PC-9 (cell line): ENCODE measurements around the gene VTN. TPM values are rescaled to one million over a fixed set of nuclear protein-coding genes. Genes with fewer than 3 reads are reported as not detected.

Source experiments
- BruUV-seq: library from RNA; stranded (reverse); fragments of 400-500 nt; replicated peaks from 2 replicates; lab custom pipeline; 2021; lab: Mats Ljungman, UMichigan
- CTCF ChIA-PET: fragments of 300-600 bp; sonication (Branson Sonifier 250); formaldehyde crosslinking; loops from one replicate; lab custom pipeline; 2022; ENCODE audit warnings: antibody characterized with exemption; lab: Charles Lee
- POLR2A ChIA-PET: fragments of 300-600 bp; sonication (Branson Sonifier 250); formaldehyde crosslinking; loops from one replicate; lab custom pipeline; 2022; ENCODE audit warnings: antibody characterized with exemption; ENCODE audit not compliant: unreplicated experiment; lab: Charles Lee
- DNase-seq, 2 experiments: peaks; one replicate each; pipeline versions ENCODE4 v3.0.0 to v3.0.0-alpha.2; 2015 to 2022; ENCODE audit warnings: mixed read lengths in 1 of 2
- H2AFZ ChIP-seq: fragments of 200-600 bp; sonication (generic); 2 replicates; pipeline ENCODE4 v1.8.1; 2017; ENCODE audit warnings: antibody characterized with exemption
- H3F3A ChIP-seq: fragments of 200-600 bp; sonication (generic); 2 replicates; pipeline ENCODE4 v1.8.1; 2017; ENCODE audit warnings: antibody characterized with exemption, mild to moderate bottlenecking, low read depth; ENCODE audit not compliant: insufficient read depth
- H3K27ac ChIP-seq: fragments of 200-600 bp; sonication (generic); 2 replicates; pipeline ENCODE4 v1.6.1; 2016; ENCODE audit warnings: mixed run types
- H3K27me3 ChIP-seq: fragments of 200-600 bp; sonication (generic); 2 replicates; pipeline ENCODE4 v1.6.1; 2016; ENCODE audit warnings: low read depth, mixed run types; ENCODE audit not compliant: insufficient read depth
- H3K36me3 ChIP-seq: fragments of 200-600 bp; sonication (generic); 2 replicates; pipeline ENCODE4 v1.6.1; 2016; ENCODE audit warnings: low read depth, mixed run types
- H3K4me1 ChIP-seq: fragments of 200-600 bp; sonication (generic); replicated peaks from 2 replicates; pipeline ENCODE4 v1.6.1; 2016; ENCODE audit warnings: mixed run types; ENCODE audit not compliant: insufficient read depth
- H3K4me2 ChIP-seq: fragments of 200-600 bp; sonication (generic); 2 replicates; pipeline ENCODE4 v1.6.1; 2017; ENCODE audit warnings: mixed run types
- H3K4me3 ChIP-seq: fragments of 200-600 bp; sonication (generic); 2 replicates; pipeline ENCODE4 v1.6.1; 2016; ENCODE audit warnings: mixed run types
- H3K79me2 ChIP-seq: fragments of 200-600 bp; sonication (generic); 2 replicates; pipeline ENCODE4 v1.6.1; 2017; ENCODE audit warnings: low read depth, mixed run types
- H3K9me2 ChIP-seq: fragments of 200-600 bp; sonication (generic); 2 replicates; pipeline ENCODE4 v1.8.1; 2017; ENCODE audit warnings: mild to moderate bottlenecking; ENCODE audit not compliant: insufficient read depth
- H3K9me3 ChIP-seq: fragments of 200-600 bp; sonication (generic); 2 replicates; pipeline ENCODE4 v1.8.1; 2016; ENCODE audit warnings: low read depth; ENCODE audit not compliant: insufficient read depth
- H4K20me1 ChIP-seq: fragments of 200-600 bp; sonication (generic); 2 replicates; pipeline ENCODE4 v1.8.1; 2017; ENCODE audit not compliant: insufficient read depth
- EZH2 ChIP-seq: fragments of 200-600 bp; sonication (generic); IDR thresholded peaks from 2 replicates; pipeline ENCODE4 v1.8.0; 2017; ENCODE audit warnings: antibody characterized with exemption, low read depth
- intact Hi-C: fragments of 100-400 bp; cut with micrococcal nuclease; formaldehyde crosslinking; loops from one replicate; pipeline ENCODE4 v1.10.0; 2022; ENCODE audit not compliant: unreplicated experiment
- total RNA-seq: library from RNA; stranded (reverse); gene quantifications from 2 replicates; pipeline ENCODE4 v1.2.3, GENCODE V29; 2021
- TF ChIP-seq, protein P1 (sequence below): fragments of 200-600 bp; sonication (generic); conservative IDR thresholded peaks from 2 replicates; pipeline ENCODE4 v1.6.1; 2017; ENCODE audit warnings: mixed run types, antibody characterized with exemption, mild to moderate bottlenecking, moderate library complexity

Gene VTN
- total RNA-seq, 1 experiment from 2014 or later = not detected

DNA sequence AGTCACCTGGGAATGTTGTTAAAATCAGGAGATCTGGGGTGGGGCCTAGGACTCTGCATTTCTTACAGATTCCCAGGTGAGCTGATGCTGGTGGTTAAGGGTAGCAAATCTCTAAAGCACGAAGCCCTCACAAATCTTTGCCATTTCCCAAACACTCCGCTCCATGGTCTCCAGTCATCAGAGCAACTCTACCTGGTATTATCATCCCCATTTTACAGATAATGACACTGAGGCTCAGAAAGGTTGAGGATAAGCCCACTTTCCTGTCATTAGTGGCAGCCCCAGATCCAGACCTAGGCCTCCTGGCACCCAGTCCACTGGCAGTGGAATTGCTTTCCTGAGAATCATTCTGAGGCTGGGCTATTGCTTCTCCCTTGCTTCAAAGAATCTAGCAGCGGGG lies 27.2 kb upstream of the VTN start:
- intact Hi-C loops = no loop called here
- no TSS peak for BruUV-seq

DNA sequence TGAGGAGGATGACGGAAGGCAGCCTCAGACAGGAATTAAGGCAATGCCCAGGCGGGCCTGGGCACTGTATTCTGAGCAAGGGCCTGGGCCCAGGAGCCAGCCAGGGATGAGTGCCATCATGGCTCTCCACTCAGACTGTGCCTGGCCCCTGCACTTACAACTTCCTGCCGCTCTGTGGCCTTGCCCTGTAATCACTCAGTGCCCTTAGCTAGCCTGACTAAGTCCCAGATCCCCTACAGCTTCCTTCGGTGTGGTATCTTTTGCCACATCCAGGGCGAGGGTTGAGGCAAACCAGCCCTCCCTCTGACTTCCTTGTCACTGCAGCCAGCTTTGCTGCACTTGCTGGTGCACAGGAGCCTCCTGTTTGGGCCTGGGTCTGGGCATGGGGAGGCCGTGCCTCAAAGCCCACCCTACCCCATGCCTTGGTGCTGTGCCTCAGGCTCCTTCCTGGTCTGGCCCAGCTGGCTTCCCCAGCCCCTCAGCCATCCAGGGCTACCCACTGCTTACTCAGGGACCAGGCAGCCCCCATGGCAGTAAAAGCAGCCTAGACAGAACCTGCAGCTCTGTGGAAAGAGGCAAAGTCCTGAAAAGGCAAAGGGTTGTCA lies 26.6 kb upstream of the VTN start:
- no peaks in the 10 kb centered on the region for H3K9me2 ChIP-seq
- ChIA-PET CTCF (interaction anchor here (0.6 kb wide), 1 partner anchor 23 kb away, joined by 3 read pairs; no protein-coding TSS in a partner anchor), POLR2A (no interaction called here)
- 0 out of 2 replicates have a peak, but pooled peaks cover 5% of the 10 kb centered on the region for H3K36me3 ChIP-seq
- no peaks in the 10 kb centered on the region for H3K27me3 ChIP-seq
- no peak for DNase-seq
- no TSS peak for BruUV-seq
- H3K4me3 ChIP-seq = no peak overlapping the region
- no peak overlapping the region for H3K27ac ChIP-seq
- H2AFZ ChIP-seq = no peak overlapping the region
- peaks cover 6% of the 10 kb centered on the region; the same call in 1 of the 2 replicates for H3F3A ChIP-seq
- H3K4me1 ChIP-seq = no peaks in the 10 kb centered on the region
- no peaks in the 10 kb centered on the region for H3K9me3 ChIP-seq
- TF ChIP-seq, protein P1, sequence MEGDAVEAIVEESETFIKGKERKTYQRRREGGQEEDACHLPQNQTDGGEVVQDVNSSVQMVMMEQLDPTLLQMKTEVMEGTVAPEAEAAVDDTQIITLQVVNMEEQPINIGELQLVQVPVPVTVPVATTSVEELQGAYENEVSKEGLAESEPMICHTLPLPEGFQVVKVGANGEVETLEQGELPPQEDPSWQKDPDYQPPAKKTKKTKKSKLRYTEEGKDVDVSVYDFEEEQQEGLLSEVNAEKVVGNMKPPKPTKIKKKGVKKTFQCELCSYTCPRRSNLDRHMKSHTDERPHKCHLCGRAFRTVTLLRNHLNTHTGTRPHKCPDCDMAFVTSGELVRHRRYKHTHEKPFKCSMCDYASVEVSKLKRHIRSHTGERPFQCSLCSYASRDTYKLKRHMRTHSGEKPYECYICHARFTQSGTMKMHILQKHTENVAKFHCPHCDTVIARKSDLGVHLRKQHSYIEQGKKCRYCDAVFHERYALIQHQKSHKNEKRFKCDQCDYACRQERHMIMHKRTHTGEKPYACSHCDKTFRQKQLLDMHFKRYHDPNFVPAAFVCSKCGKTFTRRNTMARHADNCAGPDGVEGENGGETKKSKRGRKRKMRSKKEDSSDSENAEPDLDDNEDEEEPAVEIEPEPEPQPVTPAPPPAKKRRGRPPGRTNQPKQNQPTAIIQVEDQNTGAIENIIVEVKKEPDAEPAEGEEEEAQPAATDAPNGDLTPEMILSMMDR = no peak
- no peak for TF ChIP-seq EZH2
- no peak overlapping the region for H3K4me2 ChIP-seq
- no peaks in the 10 kb centered on the region for H3K79me2 ChIP-seq
- intact Hi-C loops = no loop called here
- no peaks in the 10 kb centered on the region for H4K20me1 ChIP-seq

More for the DNA sequence above, 27.2 kb upstream of the VTN start:
- Histone ChIP-seq H3F3A (peaks cover 6% of the 10 kb centered on the region; the same call in 1 of the 2 replicates), H3K27me3 (no peaks in the 10 kb centered on the region), H3K9me3 (no peaks in the 10 kb centered on the region), H3K4me3 (no peak overlapping the region), H2AFZ (no peak overlapping the region), H3K4me2 (no peak overlapping the region), H4K20me1 (no peaks in the 10 kb centered on the region), H3K9me2 (no peaks in the 10 kb centered on the region), H3K36me3 (0 out of 2 replicates have a peak, but pooled peaks cover 8% of the 10 kb centered on the region), H3K27ac (no peak overlapping the region), H3K79me2 (no peaks in the 10 kb centered on the region), H3K4me1 (no peaks in the 10 kb centered on the region)
- ChIA-PET POLR2A (no interaction called here), CTCF (interaction anchor here (0.6 kb wide), 1 partner anchor 24 kb away, joined by 3 read pairs; no protein-coding TSS in a partner anchor)
- TF ChIP-seq, protein P1 = no peak
- TF ChIP-seq EZH2 = no peak
- DNase-seq = no peak

DNA sequence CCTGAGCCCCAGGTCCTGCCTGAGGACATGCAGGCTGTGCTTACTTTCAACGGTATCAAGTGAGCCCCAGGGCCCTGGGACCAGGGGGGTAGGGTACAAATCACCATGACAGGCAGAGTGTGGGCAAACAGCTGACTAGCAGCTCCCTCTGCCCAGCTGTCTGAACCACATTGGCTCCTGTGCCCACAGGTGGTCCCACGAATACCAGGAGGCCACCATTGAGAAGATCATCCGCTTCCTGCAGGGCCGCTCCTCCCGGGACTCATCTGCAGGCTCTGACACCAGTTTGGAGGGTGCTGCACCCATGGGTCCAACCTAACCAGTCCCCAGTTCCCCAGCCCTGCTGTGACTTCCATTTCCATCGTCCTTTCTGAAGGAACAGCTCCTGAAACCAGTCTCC lies 25.9 kb upstream of the VTN start:
- intact Hi-C loops = no loop called here

More for the DNA sequence above, 25.9 kb upstream of the VTN start:
- no peak for TF ChIP-seq EZH2
- TF ChIP-seq, protein P1 = no peak
- CTCF ChIA-PET = no interaction called here
- H3F3A ChIP-seq = peaks cover 6% of the 10 kb centered on the region; the same call in 1 of the 2 replicates
- H3K27me3 ChIP-seq = no peaks in the 10 kb centered on the region
- H3K9me2 ChIP-seq = no peaks in the 10 kb centered on the region
- no peaks in the 10 kb centered on the region for H3K4me1 ChIP-seq
- no peak for DNase-seq
- H3K79me2 ChIP-seq = no peaks in the 10 kb centered on the region
- H3K4me2 ChIP-seq = no peak overlapping the region
- no peak overlapping the region for H3K4me3 ChIP-seq
- no TSS peak for BruUV-seq
- H4K20me1 ChIP-seq = no peaks in the 10 kb centered on the region
- POLR2A ChIA-PET = no interaction called here
- H3K36me3 ChIP-seq = 0 out of 2 replicates have a peak, but pooled peaks cover 4% of the 10 kb centered on the region
- H2AFZ ChIP-seq = no peak overlapping the region
- H3K27ac ChIP-seq = no peak overlapping the region
- no peaks in the 10 kb centered on the region for H3K9me3 ChIP-seq
